Stimulated activated memory B cell treated with anti-CD40 and anti-IgM and Interleukin-4, amounts not matched to agents 10 μg/mL and 1 μg/mL and 100 μg/mL, for 72 hours (primary cell): ENCODE data around the gene REM2.
"Not testable (repeated sequence)": the region's sequence is repeated elsewhere in the genome, so short reads cannot be mapped to it uniquely, and the experiment has no call there.

Experiments used
- ATAC-seq: fragments of 150-1000 bp; cut with Tn5 transposase; 2 replicates; pipeline ENCODE4 v1.10.0; 2021
- H3K27ac Mint-ChIP-seq: one replicate; pipeline ENCODE4 v1.8.0; 2022; ENCODE audit warnings: mild to moderate bottlenecking, mixed read lengths
- H3K27me3 Mint-ChIP-seq: one replicate; pipeline ENCODE4 v1.8.0; 2022; ENCODE audit warnings: mixed read lengths
- H3K36me3 Mint-ChIP-seq: one replicate; pipeline ENCODE4 v1.8.0; 2022; ENCODE audit warnings: mixed read lengths
- H3K4me1 Mint-ChIP-seq: one replicate; pipeline ENCODE4 v1.8.0; 2022; ENCODE audit warnings: mixed read lengths
- H3K4me3 Mint-ChIP-seq: one replicate; pipeline ENCODE4 v1.8.0; 2022; ENCODE audit warnings: mild to moderate bottlenecking, moderate library complexity, mixed read lengths
- H3K9me3 Mint-ChIP-seq: one replicate; pipeline ENCODE4 v1.8.0; 2022; ENCODE audit warnings: mixed read lengths

REM2 gene

DNA sequence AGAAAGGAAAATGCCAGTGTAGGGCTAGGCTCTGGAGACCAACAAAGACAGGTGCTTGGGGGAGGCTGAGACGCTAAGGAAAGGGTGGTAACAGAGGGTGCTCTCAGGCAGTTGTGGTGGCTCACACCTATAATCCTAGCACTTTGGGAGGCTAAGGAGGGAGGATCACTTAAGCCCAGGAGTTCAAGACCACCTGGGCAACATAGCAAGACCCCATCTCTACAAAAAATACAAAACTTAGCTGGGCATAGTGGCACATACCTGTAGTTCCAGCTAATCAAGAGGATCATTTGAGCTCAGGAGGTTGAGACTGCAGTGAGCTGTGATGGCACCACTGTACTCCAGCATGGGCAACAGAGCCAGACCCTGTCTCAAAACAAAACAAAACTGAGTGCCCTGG, 12.4 kb downstream of the REM2 start:
- ATAC-seq: no peak
- no peak overlapping the region for H3K27ac Mint-ChIP-seq
- H3K9me3 Mint-ChIP-seq: no peaks in the 10 kb centered on the region
- peaks cover 5% of the 10 kb centered on the region for H3K4me1 Mint-ChIP-seq
- H3K4me3 Mint-ChIP-seq: no peak overlapping the region
- peaks cover 21% of the 10 kb centered on the region for H3K36me3 Mint-ChIP-seq
- H3K27me3 Mint-ChIP-seq: no peaks in the 10 kb centered on the region

DNA sequence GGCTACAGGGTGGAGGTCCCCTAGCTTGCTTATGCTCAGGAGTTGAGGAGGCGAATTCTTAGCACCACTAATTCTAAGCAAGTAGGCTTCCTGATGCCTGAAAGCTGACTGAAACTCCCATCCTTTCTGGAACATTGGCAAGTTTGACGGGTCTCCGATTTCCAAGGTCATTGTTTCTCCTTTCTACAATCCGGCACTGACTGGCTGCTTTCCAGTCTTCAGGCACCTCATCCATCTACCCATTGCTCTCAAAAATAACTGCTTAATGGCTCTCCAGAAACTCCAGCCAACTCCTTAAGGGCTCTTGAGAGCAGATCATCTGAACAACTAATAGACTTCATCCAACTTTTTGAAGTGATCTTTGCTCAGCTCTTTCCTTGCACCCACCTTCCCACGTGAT, 13.3 kb downstream of the REM2 start:
- ATAC-seq: no peak
- Mint-ChIP-seq H3K36me3 (peaks cover 30% of the 10 kb centered on the region), H3K4me1 (peaks cover 7% of the 10 kb centered on the region), H3K9me3 (no peaks in the 10 kb centered on the region), H3K4me3 (no peak overlapping the region), H3K27me3 (no peaks in the 10 kb centered on the region), H3K27ac (peak overlapping the region; percentile 50)

DNA sequence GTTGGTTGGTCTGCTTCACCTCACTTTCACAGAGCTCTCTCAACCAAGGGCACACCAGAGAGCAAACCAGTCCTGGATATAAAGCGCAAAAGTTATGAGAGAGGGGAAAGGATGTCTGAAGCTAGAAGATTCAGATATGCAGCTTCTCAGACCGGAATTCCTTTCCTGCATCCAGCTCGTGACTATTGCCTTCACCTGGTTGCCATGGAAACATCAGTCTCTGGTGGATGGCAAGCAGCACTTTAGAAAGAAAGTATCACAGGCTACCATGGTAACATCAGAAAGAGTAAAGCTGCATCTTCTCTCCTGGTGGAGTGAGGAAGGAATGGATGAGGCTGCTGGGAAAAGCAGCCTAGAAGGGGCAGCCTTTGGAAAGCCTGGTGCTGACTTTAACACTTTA, 13.7 kb downstream of the REM2 start:
- H3K9me3 Mint-ChIP-seq: no peaks in the 10 kb centered on the region
- no peak for ATAC-seq

DNA sequence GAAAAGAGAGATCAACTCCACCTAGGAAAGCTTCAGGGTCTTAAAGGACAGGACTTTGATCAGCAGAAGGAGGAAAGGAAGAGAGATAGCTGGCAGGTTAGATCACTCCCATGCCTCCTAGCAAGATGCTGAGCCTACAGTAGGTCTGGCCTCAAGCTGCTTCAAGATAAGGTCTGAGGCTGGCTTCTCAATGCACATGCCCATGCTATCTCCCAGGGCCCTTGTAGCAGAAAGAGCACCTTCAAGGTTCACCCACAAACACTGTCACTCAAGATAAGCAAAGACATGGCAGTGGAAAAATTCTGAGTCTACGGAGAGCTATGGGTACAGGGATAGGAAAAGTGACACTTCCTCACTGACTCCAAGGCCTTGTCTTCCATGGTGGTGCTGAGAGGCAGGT, 14.3 kb downstream of the REM2 start:
- H3K4me3 Mint-ChIP-seq: no peak overlapping the region
- H3K27me3 Mint-ChIP-seq: no peaks in the 10 kb centered on the region
- peaks cover 7% of the 10 kb centered on the region for H3K4me1 Mint-ChIP-seq
- ATAC-seq: no peak
- peak overlapping the region; percentile 50 for H3K27ac Mint-ChIP-seq
- no peaks in the 10 kb centered on the region for H3K9me3 Mint-ChIP-seq
- H3K36me3 Mint-ChIP-seq: peaks cover 40% of the 10 kb centered on the region

More for the DNA sequence above, 13.7 kb downstream of the REM2 start:
- Mint-ChIP-seq H3K4me3 (no peak overlapping the region), H3K27ac (peak overlapping the region; percentile 50), H3K27me3 (no peaks in the 10 kb centered on the region), H3K36me3 (peaks cover 34% of the 10 kb centered on the region), H3K4me1 (peaks cover 7% of the 10 kb centered on the region)

DNA sequence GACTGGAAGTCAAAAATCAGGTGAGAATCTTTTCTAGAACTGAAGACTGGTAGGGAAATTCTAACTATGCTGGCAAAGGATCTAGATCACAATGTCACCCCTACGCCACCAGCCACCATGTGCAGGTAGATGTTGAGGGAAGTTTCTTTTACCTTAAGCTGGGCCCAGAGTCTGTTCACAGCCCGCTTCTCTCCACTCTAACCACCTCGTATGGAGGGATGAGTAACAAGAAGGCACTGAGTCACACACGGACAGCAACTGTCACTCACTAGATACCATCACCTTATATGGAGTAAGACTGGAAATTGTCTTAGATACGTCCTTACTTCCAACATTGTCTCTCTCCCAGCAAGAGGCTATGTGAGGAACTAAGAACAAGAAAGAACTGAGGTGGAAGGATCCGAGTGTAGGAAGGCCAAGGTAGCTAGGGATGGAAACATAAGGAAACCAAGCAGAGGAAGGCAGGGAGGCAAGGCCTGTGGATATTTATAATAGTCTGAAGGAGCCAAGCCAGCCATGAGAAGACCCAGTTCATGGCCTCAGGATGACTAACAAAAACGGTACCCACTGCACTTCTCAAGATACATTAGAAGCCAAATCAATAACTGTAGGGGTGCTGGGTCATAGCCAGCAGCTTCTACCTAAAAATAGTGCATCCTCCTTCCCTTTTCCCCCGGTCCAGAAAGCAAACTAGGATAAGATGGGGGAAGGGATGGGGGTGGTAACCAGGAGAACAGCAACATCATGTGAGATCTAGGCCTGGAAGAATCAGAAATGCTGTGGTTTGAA, 15.5 kb downstream of the REM2 start:
- ATAC-seq: no peak
- Mint-ChIP-seq H3K27ac (no peak overlapping the region), H3K9me3 (no peaks in the 10 kb centered on the region)

DNA sequence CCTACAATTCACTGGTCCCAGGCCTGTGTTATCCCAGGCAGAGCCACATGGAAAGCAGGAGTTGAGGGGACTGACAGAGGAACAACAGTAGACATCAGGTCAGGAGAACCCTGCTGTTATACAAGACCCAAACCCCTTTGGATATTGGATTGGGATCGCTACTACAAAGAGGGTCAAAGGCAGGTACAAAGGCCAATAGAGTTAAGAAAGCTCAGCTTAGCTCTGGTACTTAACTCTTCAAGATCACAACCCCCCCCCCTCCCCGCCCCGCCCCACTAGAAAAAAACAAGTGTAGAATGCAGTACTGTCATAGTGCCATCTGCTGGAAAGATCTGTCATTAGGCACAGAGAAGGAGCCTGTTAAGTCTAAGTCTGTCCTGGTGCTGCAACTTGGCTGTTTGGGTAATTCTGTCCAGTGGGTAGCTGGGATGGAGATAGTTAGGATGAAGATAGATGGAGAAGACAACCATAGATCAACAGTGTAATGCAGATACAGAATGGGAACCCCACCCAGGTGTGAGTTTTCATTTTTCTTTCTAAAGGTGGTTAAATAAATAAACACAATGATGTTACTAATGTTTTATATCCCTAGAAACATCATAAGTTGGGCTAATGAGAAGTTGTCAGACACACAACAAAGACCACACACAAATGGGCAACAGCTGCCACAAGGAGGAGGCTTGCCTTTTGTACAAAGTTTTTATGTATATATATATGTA, 17.2 kb downstream of the REM2 start:
- no peaks in the 10 kb centered on the region for H3K9me3 Mint-ChIP-seq
- H3K27me3 Mint-ChIP-seq: no peaks in the 10 kb centered on the region
- ATAC-seq: peak; percentile 73
- no peak overlapping the region for H3K4me3 Mint-ChIP-seq
- H3K4me1 Mint-ChIP-seq: peaks cover 7% of the 10 kb centered on the region
- H3K36me3 Mint-ChIP-seq: peaks cover 50% of the 10 kb centered on the region
- peak overlapping the region; percentile 42 for H3K27ac Mint-ChIP-seq

More for the DNA sequence above, 15.5 kb downstream of the REM2 start:
- Mint-ChIP-seq H3K36me3 (peaks cover 36% of the 10 kb centered on the region), H3K4me1 (peaks cover 7% of the 10 kb centered on the region), H3K27me3 (no peaks in the 10 kb centered on the region), H3K4me3 (no peak overlapping the region)

DNA sequence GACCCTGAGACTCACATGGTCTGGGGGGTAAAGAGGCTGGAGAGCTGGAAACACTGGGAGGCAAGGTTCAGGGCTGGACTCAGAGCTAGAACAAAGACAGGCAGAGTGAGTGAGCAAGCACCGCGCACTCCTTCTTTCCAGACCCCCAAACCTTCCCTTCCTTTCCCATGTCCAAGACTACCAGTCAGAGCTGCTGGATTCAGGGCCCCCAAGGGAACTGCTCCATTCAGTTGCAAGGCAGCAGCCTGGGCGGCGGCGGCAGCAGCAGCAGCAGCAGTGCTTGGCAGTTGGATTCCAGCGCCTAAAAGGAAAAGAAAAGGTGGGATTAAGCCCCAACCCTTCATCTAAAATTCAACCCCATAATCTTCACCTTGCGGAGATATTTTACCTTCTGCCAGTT, 18.8 kb downstream of the REM2 start:
- Mint-ChIP-seq H3K27ac (no peak overlapping the region), H3K27me3 (no peaks in the 10 kb centered on the region), H3K36me3 (peaks cover 65% of the 10 kb centered on the region), H3K4me3 (no peak overlapping the region), H3K9me3 (no peaks in the 10 kb centered on the region), H3K4me1 (peaks cover 7% of the 10 kb centered on the region)
- ATAC-seq: no peak

DNA sequence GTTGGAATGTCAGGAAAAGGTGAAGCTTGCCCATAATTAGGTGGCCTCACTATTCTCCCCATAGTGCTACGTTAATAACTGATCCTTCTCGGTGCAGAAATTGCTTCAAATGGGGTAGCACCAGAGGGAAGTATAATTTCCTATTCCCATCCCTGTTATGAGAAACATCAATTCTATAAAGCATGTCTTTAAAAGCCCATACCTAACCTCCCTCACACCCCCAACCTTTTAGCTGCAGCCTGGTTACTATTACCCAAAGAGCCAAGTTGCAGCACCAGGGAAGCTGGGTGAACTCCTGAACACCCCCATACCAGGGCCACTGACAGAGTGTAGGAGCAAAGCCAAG, 20.7 kb downstream of the REM2 start:
- Mint-ChIP-seq H3K27ac (no peak overlapping the region), H3K4me3 (no peak overlapping the region), H3K9me3 (no peaks in the 10 kb centered on the region), H3K4me1 (peaks cover 7% of the 10 kb centered on the region), H3K36me3 (peaks cover 65% of the 10 kb centered on the region), H3K27me3 (no peaks in the 10 kb centered on the region)
- no peak for ATAC-seq

DNA sequence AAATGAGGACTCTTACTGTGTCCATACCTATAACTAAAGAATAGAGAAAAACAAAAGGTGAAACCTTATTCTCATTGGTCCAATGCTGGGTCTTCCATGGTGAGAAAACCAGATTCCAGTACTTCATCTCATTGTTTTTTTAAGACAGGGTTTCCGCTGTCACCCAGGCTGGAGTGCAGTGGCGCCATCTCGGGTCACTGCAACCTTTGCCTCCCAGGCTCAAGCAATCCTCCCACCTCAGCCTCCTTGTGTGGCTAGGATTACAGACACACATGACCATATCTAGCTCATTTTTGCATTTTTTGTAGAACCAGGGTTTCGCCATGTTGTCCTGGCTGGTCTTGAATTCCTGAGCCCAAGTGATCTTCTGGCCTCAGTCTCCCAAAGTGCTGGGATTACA, 22.6 kb downstream of the REM2 start:
- Mint-ChIP-seq H3K36me3 (peaks cover 66% of the 10 kb centered on the region), H3K4me3 (no peak overlapping the region), H3K9me3 (no peaks in the 10 kb centered on the region), H3K4me1 (peaks cover under 1% of the 10 kb centered on the region), H3K27me3 (no peaks in the 10 kb centered on the region), H3K27ac (no peak overlapping the region)
- ATAC-seq: no peak

DNA sequence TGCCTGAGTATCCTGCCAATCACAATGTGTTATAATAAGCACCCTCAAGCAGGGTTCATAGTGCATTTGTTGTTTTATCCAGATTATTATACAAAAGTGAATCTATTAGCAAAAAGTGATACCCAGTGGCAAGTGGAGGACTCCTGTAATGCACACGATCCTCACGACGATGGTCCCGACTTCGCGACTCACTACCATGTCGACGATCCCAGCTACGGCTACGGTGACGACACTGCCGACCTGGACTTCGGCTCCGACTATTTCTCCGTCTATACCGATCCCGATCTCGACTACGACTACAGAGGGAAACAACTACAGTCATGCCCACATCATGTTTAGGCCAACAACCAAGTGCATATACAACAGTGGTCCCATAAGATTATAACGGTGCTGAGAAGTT, 23.1 kb downstream of the REM2 start:
- Mint-ChIP-seq H3K27ac (no peak overlapping the region), H3K4me3 (no peak overlapping the region), H3K27me3 (no peaks in the 10 kb centered on the region), H3K36me3 (peaks cover 62% of the 10 kb centered on the region), H3K4me1 (no peaks in the 10 kb centered on the region), H3K9me3 (no peaks in the 10 kb centered on the region)
- no peak for ATAC-seq

DNA sequence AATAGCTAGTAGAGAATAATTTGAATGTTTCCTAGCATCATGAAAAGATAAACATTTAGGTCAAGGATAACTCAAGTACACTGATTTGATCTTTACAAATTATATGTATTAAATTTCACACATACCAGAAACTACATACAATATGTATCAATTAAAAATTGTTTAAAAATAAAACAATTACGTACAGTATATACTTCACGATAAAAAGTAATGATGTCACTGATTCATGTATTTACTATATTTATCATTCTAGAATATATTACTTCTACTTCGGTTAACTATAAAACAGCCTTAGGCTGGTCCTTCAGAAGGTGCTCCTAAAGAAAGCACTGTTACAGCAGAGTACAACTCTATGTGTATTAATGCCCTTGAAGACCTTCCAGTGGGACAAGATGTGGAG, 24.4 kb downstream of the REM2 start:
- H3K9me3 Mint-ChIP-seq: no peaks in the 10 kb centered on the region
- H3K4me1 Mint-ChIP-seq: peaks cover 12% of the 10 kb centered on the region
- H3K27ac Mint-ChIP-seq: no peak overlapping the region
- no peak for ATAC-seq
- no peaks in the 10 kb centered on the region for H3K27me3 Mint-ChIP-seq
- H3K4me3 Mint-ChIP-seq: no peak overlapping the region
- peaks cover 54% of the 10 kb centered on the region for H3K36me3 Mint-ChIP-seq

DNA sequence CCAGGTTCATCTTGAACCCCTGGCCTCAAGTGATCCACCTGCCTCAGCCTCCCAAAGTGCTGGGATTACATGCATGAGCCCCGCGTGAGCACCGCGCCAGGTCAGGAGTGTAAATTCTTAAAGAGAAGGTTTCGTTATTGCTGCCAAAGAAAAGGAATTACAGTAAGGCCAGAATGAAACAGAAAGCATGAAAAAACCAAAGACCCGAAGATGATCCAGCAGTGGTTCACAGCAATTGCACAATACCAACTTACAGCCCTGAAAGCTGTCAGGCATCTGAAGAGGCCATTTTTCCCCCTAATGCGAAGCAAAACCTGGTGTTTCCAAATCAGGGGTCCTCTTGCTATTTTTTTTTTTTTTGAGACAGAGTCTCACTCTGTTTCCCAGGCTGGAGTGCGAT, 25.6 kb downstream of the REM2 start:
- peaks cover 56% of the 10 kb centered on the region for H3K36me3 Mint-ChIP-seq
- no peak overlapping the region for H3K27ac Mint-ChIP-seq
- no peak for ATAC-seq
- H3K4me1 Mint-ChIP-seq: peaks cover 18% of the 10 kb centered on the region
- H3K9me3 Mint-ChIP-seq: no peaks in the 10 kb centered on the region
- no peak overlapping the region for H3K4me3 Mint-ChIP-seq
- H3K27me3 Mint-ChIP-seq: no peaks in the 10 kb centered on the region

DNA sequence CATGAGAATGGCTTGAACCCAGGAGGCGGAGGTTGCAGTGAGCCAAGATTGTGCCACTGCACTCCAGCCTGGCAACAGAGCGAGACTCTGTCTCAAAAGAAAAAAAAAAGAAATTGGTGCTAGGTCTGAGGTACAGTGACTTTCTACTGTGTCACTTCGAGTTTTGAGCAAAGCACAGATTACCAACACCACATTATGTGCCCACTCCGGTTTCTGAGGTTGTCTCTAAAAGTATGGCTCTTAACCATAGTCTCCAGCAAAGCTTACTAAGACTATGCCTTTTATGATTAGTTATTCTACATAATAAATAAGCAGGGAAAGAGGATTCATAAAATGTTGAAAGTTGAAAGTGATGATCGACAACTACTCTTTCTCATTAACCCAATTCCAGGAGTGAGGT, 27.9 kb downstream of the REM2 start:
- Mint-ChIP-seq H3K27ac (no peak overlapping the region), H3K36me3 (peaks cover 36% of the 10 kb centered on the region), H3K4me3 (no peak overlapping the region), H3K27me3 (no peaks in the 10 kb centered on the region), H3K4me1 (peaks cover 24% of the 10 kb centered on the region), H3K9me3 (no peaks in the 10 kb centered on the region)
- ATAC-seq: no peak

DNA sequence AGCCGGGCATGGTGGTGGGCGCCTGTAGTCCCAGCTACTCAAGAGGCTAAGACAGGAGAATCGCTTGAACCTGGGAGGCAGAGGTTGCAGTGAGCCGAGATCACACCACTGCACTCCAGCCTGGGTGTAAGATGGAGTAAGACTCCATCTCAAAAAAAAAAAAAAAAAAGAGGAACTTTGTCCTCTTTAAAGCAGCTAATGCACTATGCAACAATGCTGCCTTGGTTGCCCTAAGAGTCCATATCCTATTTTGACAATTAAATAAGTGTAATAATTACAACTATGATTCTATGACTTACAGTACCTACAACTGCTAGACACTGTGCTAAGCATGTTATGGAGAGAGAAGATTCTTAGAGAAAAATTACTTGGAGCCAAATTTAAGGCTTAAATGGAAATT, 31.8 kb downstream of the REM2 start:
- H3K4me3 Mint-ChIP-seq, H3K27ac Mint-ChIP-seq, H3K27me3 Mint-ChIP-seq, ATAC-seq, H3K9me3 Mint-ChIP-seq: not testable (repeated sequence)
- peaks cover 19% of the 10 kb centered on the region for H3K36me3 Mint-ChIP-seq
- H3K4me1 Mint-ChIP-seq: peaks cover 47% of the 10 kb centered on the region

DNA sequence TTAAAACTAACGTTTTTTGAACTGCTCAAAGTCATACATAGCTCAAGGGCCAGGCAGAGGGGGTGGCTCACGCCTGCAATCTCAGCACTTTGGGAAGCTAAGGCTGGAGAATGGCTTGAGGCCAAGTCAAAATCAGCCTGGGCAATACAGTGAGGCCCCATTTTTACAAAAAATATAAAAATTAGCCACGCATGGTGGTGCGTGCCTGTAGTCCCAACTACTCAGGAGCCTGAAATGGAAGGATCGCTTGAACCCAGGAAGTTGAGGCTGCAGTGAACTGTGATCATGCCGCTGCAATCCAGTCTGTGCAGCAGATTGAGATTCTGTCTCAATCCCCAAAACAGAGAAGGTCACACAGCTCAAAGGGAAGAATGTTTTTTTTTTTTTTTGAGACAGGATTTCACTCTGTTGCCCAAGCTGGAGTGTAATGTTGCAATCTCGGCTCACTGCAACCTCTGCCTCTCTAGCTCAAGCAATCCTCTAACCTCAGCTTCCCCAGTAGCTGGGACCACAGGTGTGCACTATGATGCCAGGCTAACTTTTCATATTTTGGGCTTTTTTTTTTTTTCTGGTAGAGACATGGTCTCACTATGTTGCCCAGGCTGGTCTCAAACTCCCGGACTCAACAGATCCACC, 33.0 kb downstream of the REM2 start:
- Mint-ChIP-seq H3K27me3 (no peaks in the 10 kb centered on the region), H3K36me3 (peaks cover 24% of the 10 kb centered on the region), H3K4me3 (no peak overlapping the region), H3K9me3 (no peaks in the 10 kb centered on the region), H3K4me1 (peaks cover 48% of the 10 kb centered on the region), H3K27ac (no peak overlapping the region)
- ATAC-seq: no peak
